NCI-H2081 treated with DMSO at 0.1 percent for 48 hours (cell line): Measurements from ENCODE around the gene MPZL1.
"Not testable (repeated sequence)": the region's sequence is repeated elsewhere in the genome, so short reads cannot be mapped to it uniquely, and the experiment has no call there.

ENCODE experiments used
- DNase-seq: peaks from one replicate; lab custom pipeline; 2025; lab: John Stamatoyannopoulos, UW

Gene MPZL1

DNA sequence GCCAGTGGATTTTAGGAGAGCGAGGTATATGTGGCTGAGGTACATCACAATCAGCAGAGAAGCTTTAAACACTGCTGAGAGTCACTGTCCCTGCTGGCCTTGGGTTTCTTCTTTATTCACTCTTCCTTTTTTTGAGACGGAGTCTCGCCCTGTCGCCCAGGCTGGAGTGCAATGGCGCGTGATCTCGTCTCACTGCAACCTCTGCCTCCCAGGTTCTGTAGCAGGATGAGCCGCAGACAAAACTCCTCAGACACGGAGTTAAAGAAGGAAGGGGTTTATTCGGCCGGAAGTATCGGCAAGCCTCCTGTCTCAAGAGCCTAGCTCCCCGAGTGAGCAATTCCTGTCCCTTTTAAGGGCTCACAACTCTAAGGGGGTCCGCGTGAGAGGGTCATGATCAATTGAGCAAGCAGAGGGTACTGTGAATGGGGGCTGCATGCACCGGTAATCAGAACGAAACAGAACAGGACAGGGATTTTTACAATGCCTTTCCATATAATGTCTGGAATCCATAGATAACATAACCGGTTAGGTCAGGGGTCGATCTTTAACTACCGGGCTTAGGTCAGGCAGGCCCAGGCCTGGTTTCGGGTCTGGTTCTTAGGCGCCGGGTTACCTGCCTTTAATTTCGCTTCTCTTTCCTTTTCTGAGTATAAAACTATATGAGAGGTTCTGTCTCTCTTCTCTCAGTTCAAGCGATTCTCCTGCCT lies 1.9 kb upstream of the MPZL1 start:
- not testable (repeated sequence) for DNase-seq

- no peak for DNase-seq
Measured at GRCh38 chr1:167720965-167721616, 691 bp upstream of the MPZL1 start.

GRCh38 chr1:167722152-167722869 lies 529 bp downstream of the MPZL1 start:
- no peak for DNase-seq

GRCh38 chr1:167722870-167723251 lies 1.1 kb downstream of the MPZL1 start:
- DNase-seq, result no peak

DNA sequence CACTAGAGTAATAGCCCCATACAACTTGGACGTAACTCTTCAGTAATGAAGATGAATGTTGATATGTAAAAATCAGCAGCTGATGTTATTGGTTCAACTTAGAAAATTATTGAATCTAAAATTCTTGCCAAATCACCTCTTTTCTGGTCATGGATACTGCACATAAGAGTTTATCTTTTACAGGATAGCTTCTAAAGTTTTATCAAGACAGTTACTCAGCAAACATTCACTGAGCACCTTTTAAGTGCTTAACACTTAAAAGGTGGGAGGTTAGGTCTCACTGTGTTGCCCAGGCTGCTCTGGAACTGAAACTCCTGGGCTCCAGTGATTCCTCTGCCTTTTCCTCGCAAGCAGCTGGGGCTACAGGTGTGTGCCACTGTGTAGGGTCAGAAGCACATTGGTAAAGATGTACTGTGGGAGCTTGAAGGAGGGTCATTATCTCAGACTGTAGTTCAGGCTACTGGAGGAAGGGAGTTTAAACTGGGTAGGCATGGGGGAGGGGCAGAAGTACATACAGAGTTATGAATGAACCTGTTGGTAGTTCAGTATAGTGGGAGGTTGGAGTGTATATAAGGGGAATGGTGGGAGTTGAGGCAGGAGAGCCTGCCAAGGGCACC lies 2.0 kb downstream of the MPZL1 start:
- no peak for DNase-seq

DNA sequence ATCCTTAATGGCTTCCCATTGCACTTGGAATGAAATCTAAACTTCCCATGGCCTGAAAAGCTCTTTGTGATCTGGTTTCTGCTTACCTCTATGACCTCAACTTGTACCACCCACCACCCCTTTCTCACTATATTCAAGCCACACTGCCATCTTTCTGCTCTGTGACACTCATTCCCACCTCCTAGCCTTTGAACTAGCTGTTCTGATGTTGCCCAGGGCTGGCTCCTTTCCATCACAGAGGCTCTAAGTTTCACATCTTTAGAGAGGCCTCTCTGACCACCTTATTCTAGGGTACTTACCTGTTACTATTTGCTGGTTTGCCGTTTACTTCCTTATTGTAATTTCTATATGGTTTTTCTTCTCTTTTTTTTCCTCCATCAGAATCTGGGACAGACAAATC lies 4.2 kb downstream of the MPZL1 start:
- DNase-seq, result no peak

GRCh38 chr1:167728818-167729410 lies 7.1 kb downstream of the MPZL1 start:
- no peak for DNase-seq

DNA sequence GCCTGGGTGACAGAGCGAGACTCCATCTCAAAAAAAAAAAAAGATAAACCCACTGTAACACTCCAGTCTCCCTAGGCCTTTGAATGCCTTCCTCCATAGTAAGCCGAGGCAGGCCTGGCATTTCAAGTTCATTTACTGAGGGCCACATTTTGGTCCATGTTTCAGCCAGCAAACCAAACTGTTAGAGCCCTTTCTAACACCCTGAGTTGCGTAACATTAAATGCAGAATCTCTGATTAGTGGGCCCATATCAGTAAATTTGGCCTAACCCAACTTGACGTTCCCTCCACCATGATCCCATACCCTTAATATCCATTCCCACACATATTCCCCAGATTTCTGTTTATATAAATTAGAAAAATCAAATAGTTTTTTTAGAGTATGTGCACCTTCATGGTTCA lies 12.4 kb downstream of the MPZL1 start:
- no peak for DNase-seq

GRCh38 chr1:167734841-167735240 lies 13.1 kb downstream of the MPZL1 start:
- no peak for DNase-seq

GRCh38 chr1:167737169-167737568 lies 15.4 kb downstream of the MPZL1 start:
- DNase-seq, result no peak

DNA sequence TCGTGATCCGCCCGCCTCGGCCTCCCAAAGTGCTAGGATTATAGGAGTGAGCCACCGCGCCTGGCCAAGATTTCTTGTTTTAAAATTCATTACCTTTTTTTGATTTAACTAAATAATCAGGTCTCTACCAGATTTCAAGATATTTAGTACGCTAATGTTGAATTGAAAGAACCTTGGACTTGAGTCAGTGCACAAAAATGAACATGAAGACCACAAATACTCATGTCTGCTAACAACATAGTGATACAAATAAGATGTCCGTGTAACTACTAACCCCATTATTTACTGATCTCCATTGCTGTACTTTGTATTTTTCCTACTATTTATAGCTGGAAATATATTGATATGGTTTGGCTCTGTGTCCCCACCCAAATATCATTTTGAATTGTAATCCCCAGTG lies 16.4 kb downstream of the MPZL1 start:
- DNase-seq, result no peak

DNA sequence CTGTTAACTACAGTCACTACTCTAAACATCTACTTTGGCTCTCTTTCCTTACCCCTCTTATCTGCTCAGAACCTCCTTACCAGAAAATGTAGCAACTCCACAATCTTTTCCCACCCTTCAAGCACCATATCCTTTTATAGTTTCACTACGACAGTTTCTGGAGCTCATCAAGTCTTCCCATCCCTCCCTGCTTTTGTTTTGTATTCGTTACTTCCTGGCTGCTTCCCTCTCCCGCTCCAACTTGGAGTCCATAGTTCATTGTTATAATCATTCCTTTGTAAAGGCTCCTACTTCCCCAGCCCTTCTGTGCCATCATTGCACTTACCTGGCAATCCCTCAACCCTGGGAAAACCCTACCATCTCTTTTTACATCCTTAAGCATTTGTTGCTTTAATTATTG lies 18.0 kb downstream of the MPZL1 start:
- no peak for DNase-seq

DNA sequence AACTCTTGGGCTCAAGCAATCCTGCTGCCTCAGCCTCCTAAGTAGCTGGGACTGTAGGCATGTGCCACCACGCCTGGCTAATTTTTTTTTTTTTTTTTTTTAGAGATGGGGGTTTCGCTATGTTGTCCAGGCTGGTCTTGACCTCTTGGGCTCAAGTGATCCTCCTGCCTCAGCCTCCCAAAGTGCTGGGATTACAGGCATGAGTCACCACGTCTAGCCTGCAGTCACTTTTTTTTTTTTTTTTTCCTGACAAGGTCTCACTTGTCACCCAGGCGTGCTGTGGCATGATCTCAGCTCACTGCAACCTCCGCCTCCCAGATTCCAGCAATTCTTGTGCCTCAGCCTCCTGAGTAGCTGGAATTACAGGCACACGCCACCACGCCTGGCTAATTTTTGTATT lies 19.3 kb downstream of the MPZL1 start:
- DNase-seq, result not testable (repeated sequence)

- DNase-seq, result not testable (repeated sequence)
Measured at GRCh38 chr1:167742392-167743057, 20.7 kb downstream of the MPZL1 start.

DNA sequence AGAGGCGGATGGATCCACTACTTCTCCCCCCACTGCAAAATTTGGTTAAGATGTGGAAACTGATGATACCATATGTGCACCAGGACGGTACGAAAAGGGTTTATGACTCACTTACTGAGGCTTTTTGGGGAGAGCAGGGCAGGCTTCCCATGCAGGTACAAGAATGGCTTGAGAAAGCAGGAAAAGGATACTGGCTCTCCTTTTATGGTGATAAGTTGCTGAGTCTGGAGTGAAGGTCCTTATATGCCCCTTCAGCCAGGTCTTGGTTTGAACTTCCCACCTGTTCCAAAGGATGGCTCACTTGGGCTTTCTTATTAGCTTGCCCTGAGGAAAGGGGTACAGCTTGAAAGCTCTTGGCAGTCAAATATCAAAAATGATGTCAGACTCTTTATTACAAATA lies 23.1 kb downstream of the MPZL1 start:
- DNase-seq, result no peak

GRCh38 chr1:167746013-167746672 lies 24.4 kb downstream of the MPZL1 start:
- DNase-seq, result no peak

DNA sequence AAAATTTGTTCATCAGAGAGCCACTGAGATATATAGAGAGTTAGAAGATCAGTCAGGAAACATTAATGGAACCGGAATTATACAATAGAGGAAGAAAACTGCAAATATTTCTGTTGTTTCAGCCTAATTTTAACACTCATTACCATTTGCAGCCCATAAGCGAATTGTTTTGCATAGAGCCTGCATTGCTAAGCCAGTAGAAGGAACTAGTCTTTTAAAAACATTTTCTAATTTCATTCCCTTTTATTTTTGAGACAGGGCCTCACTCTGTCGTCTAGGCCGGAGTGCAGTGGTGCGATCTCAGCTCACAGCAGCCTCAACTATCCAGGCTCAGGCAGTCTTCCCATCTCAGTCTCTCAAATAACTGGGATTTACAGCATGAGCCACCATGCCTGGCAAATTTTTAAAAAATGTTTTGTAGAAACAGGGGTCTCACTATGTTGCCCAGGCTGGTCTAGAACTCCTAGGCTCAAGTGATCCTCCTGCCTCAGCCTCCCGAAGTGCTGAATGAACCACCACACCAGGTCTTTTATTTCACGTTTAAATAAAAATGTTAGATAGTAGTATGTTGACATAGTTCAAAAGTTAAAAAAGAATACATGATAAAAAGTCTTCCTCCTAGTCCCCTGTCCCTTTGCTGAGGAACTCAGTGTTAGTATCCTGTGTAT lies 25.3 kb downstream of the MPZL1 start:
- DNase-seq, result no peak

DNA sequence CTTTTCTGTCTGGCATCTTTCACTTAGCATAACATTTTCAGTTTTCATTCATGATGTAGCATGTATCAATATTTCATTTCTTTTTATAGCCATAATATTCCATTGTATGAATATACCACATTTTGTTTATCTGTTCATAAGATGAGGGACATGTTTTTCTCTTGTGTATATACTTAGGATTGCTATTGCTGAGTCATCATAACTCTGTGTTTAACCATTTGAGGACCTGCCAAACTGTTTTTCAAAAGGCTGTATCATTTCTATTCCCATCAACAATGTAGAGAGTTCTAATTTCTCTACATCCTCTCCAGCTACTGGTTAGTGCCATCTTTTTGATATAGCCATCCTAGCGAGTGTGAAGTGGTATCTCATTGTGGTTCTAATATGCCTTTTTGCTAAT lies 26.2 kb downstream of the MPZL1 start:
- no peak for DNase-seq

- no peak for DNase-seq
Measured at GRCh38 chr1:167748906-167749305, 27.1 kb downstream of the MPZL1 start.

- no peak for DNase-seq
Measured at GRCh38 chr1:167749741-167750140, 28.0 kb downstream of the MPZL1 start.

DNA sequence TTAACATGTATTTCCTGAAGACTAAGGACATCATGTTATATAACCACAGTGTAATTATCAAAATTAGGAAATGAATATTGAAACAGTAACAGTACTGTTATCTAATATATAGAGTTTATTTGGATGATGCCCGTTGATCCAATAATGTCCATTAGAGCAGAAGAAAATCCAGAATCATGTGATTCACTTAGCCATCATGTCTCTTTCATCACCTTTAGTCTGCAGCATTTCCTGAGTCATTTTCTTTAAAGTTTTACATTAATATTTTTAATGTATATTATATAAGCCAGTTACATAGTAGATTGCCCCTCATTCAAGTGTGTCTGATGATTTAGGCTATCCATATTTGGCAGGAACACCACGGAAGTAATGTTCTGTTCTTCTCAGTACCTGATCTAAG lies 28.9 kb downstream of the MPZL1 start:
- DNase-seq, result no peak
